Measurements from ENCODE around the gene MAP4K4.
"Not testable (repeated sequence)": the region's sequence is repeated elsewhere in the genome, so short reads cannot be mapped to it uniquely, and the experiment has no call there.

The MAP4K4 gene

GRCh38 chr2:101748000-101748399 is 50.5 kb downstream of the MAP4K4 start:
- in situ Hi-C loops (cut with MboI; ENCODE audit: low pct_unique_long_range_greater_than_20kb, low sequenced_read_pairs, unreplicated experiment) = no loop called here
- TF ChIP-seq CTCF (IDR thresholded peaks at IDR 0.05; ENCODE audit: extremely low read depth, insufficient read depth, missing control alignments) = no peak
- no peak for DNase-seq (ENCODE audit: low spot score)

- in situ Hi-C loops (cut with MboI; ENCODE audit: low pct_unique_long_range_greater_than_20kb, low sequenced_read_pairs, unreplicated experiment); DNase-seq (ENCODE audit: low spot score): not testable (repeated sequence)
Observed at GRCh38 chr2:101748462-101748861, 51.0 kb downstream of the MAP4K4 start.

- in situ Hi-C loops (cut with MboI; ENCODE audit: low pct_unique_long_range_greater_than_20kb, low sequenced_read_pairs, unreplicated experiment) = no loop called here
- no peak for DNase-seq (ENCODE audit: low spot score)
Observed at GRCh38 chr2:101750688-101751087, 53.2 kb downstream of the MAP4K4 start.

GRCh38 chr2:101751276-101751815 is 53.8 kb downstream of the MAP4K4 start:
- TF ChIP-seq CTCF (IDR thresholded peaks at IDR 0.05; ENCODE audit: extremely low read depth, insufficient read depth, missing control alignments) = no peak
- in situ Hi-C loops (cut with MboI; ENCODE audit: low pct_unique_long_range_greater_than_20kb, low sequenced_read_pairs, unreplicated experiment) = no loop called here
- DNase-seq (ENCODE audit: low spot score) = no peak

More at GRCh38 chr2:101750688-101751087, 53.2 kb downstream of the MAP4K4 start:
- TF ChIP-seq CTCF (IDR thresholded peaks at IDR 0.05; ENCODE audit: extremely low read depth, insufficient read depth, missing control alignments) = no peak

GRCh38 chr2:101751875-101752619 is 54.5 kb downstream of the MAP4K4 start:
- no peak for TF ChIP-seq CTCF (IDR thresholded peaks at IDR 0.05; ENCODE audit: extremely low read depth, insufficient read depth, missing control alignments)
- in situ Hi-C loops (cut with MboI; ENCODE audit: low pct_unique_long_range_greater_than_20kb, low sequenced_read_pairs, unreplicated experiment) = no loop called here
- DNase-seq (ENCODE audit: low spot score) = peak; percentile 42

- TF ChIP-seq CTCF (IDR thresholded peaks at IDR 0.05; ENCODE audit: extremely low read depth, insufficient read depth, missing control alignments) = no peak
- in situ Hi-C loops (cut with MboI; ENCODE audit: low pct_unique_long_range_greater_than_20kb, low sequenced_read_pairs, unreplicated experiment) = no loop called here
- DNase-seq (ENCODE audit: low spot score) = no peak
Observed at GRCh38 chr2:101752716-101753616, 55.5 kb downstream of the MAP4K4 start.

All from GM13977 (cell line).